ENCODE measurements around the gene ACTR1B.
"Not testable (repeated sequence)": the region's sequence is repeated elsewhere in the genome, so short reads cannot be mapped to it uniquely, and the experiment has no call there.

Gene ACTR1B

DNA sequence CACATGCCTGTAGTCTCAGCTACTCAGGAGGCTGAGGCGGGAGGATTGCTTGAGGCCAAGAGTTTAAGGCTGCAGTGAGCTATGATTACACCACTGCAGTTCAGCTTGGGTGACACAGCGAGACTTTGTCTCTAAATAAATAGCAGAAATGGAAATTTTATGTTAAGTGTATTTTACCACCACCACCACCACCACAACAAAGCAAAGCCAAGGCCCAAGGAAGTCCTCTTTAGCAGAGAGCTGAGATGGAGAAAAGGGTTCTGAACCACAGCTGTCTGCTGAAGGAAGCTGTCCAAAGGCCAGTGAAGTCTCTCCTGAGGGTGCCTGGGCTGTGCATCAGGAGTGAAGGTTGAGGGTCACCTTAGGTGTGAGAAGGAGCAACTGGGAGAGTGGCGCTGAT, 23.4 kb upstream of the ACTR1B start:
- H3K27ac ChIP-seq (ENCODE audit: low read depth, low read length) = not testable (repeated sequence)

DNA sequence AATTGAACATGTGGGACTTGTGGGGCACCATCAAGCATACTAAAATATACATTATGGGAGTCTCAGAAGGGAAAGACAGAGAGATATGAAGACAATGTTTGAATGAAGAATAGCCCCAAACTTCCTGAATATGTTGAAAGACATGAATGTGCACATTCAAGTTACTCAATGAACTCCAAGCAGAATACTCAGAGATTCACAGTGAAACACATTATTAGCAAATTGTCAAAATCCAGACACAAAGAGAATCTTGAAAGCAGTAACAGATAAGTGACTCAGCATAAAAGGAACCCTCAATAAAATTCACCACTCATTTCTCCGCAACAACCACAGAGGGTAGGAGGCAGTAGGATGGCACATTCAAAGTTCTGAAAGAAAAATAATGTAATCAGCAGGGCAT, 14.5 kb upstream of the ACTR1B start:
- Histone ChIP-seq H3K4me3 (ENCODE audit: low read depth, low read length) (no peak overlapping the region), H3K9ac (ENCODE audit: low read length) (no peak overlapping the region), H3K36me3 (ENCODE audit: control insufficient read depth, insufficient read depth, low read length) (no peaks in the 10 kb centered on the region), H3K9me3 (ENCODE audit: control insufficient read depth, insufficient read depth, low read depth, low read length) (no peaks in the 10 kb centered on the region; the same call in 1 of the 2 replicates), H3K27me3 (ENCODE audit: control insufficient read depth, insufficient read depth, low read length) (no peaks in the 10 kb centered on the region), H3K4me1 (ENCODE audit: control insufficient read depth, insufficient read depth, low read length) (peaks cover 11% of the 10 kb centered on the region), H3K27ac (ENCODE audit: low read depth, low read length) (no peak overlapping the region)

More for the DNA sequence above, 23.4 kb upstream of the ACTR1B start:
- H3K4me1 ChIP-seq (ENCODE audit: control insufficient read depth, insufficient read depth, low read length); H3K9ac ChIP-seq (ENCODE audit: low read length); H3K4me3 ChIP-seq (ENCODE audit: low read depth, low read length); H3K27me3 ChIP-seq (ENCODE audit: control insufficient read depth, insufficient read depth, low read length); H3K9me3 ChIP-seq (ENCODE audit: control insufficient read depth, insufficient read depth, low read depth, low read length); H3K36me3 ChIP-seq (ENCODE audit: control insufficient read depth, insufficient read depth, low read length): not testable (repeated sequence)

DNA sequence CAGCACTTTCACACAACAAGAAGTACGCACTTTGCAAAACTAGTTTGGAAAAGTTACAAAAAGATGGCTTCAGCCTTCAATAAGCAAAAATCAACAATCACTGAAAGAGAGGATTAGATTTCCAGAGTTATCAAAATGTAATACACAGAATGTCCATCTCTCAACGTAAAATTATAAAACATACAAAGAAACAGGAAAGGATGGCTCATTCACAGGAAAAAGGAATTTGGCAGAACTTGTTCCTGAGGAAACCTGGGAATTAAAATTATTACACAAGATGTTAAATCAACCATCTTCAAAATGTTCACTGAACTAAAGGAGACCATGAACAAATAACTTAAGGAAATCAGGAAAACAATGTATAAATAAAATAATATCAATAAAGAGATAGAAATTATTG, 13.6 kb upstream of the ACTR1B start:
- Histone ChIP-seq H3K4me1 (ENCODE audit: control insufficient read depth, insufficient read depth, low read length) (peaks cover 11% of the 10 kb centered on the region), H3K9me3 (ENCODE audit: control insufficient read depth, insufficient read depth, low read depth, low read length) (no peaks in the 10 kb centered on the region; the same call in 1 of the 2 replicates), H3K27ac (ENCODE audit: low read depth, low read length) (no peak overlapping the region), H3K4me3 (ENCODE audit: low read depth, low read length) (no peak overlapping the region), H3K27me3 (ENCODE audit: control insufficient read depth, insufficient read depth, low read length) (no peaks in the 10 kb centered on the region), H3K9ac (ENCODE audit: low read length) (no peak overlapping the region), H3K36me3 (ENCODE audit: control insufficient read depth, insufficient read depth, low read length) (no peaks in the 10 kb centered on the region)

DNA sequence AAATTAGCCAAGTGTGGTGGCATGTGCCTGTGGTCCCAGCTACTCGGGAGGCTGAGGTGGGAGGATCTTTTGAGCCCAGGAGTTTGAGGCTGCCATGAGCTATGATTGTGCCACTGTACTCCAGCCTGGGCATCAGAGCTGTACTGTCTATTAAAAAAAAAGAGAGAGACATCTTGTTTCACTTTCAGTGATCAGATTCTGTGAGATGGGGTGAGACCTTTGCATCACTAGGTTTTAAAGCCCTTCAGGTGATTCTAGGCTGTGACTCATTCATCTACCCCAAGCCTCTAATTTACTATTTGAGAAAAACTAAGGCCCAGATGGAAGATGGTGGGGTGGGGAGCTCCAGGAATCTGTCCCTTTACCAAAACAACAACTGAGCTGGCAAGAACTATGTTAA, 12.8 kb upstream of the ACTR1B start:
- no peak overlapping the region for H3K9ac ChIP-seq (ENCODE audit: low read length)
- no peak overlapping the region for H3K27ac ChIP-seq (ENCODE audit: low read depth, low read length)
- no peaks in the 10 kb centered on the region for H3K27me3 ChIP-seq (ENCODE audit: control insufficient read depth, insufficient read depth, low read length)
- no peaks in the 10 kb centered on the region; the same call in 1 of the 2 replicates for H3K9me3 ChIP-seq (ENCODE audit: control insufficient read depth, insufficient read depth, low read depth, low read length)
- no peaks in the 10 kb centered on the region for H3K36me3 ChIP-seq (ENCODE audit: control insufficient read depth, insufficient read depth, low read length)
- H3K4me1 ChIP-seq (ENCODE audit: control insufficient read depth, insufficient read depth, low read length) = peaks cover 11% of the 10 kb centered on the region
- no peak overlapping the region for H3K4me3 ChIP-seq (ENCODE audit: low read depth, low read length)

DNA sequence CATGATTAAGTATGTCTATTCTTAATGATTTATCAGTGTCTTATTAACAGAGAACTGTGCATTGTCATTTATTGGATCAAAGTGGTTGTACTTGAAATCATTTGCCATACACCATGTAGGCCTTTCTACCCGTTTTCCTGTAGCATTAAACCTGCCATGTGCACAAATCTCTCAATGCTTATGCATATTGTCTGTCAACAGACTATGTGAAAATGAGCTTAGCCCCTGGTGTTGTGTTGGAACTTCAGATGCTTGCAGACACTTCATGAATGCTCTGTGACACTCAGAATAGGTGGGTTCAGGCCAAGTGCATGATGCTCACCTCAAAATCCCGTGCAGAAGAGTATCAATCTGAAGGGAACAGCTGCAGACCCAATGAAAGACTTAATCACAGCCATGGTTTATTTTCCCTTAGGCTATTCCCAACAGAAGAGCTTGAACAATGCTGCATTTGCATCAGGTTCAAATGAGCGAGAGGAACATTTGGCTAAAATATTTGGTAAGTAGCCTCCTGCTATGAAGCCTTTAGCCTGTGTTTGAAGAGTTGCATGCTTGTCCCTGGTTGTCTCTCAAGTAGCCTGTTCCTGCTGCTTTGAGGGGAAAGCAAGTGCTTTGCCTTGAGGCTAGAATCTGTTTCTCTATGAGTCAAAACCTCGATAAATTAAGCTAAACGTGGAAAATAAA, 11.7 kb upstream of the ACTR1B start:
- Histone ChIP-seq H3K4me3 (ENCODE audit: low read depth, low read length) (no peak overlapping the region), H3K27me3 (ENCODE audit: control insufficient read depth, insufficient read depth, low read length) (no peaks in the 10 kb centered on the region), H3K27ac (ENCODE audit: low read depth, low read length) (no peak overlapping the region), H3K4me1 (ENCODE audit: control insufficient read depth, insufficient read depth, low read length) (peaks cover 11% of the 10 kb centered on the region), H3K36me3 (ENCODE audit: control insufficient read depth, insufficient read depth, low read length) (no peaks in the 10 kb centered on the region), H3K9ac (ENCODE audit: low read length) (no peak overlapping the region), H3K9me3 (ENCODE audit: control insufficient read depth, insufficient read depth, low read depth, low read length) (no peaks in the 10 kb centered on the region; the same call in 1 of the 2 replicates)

DNA sequence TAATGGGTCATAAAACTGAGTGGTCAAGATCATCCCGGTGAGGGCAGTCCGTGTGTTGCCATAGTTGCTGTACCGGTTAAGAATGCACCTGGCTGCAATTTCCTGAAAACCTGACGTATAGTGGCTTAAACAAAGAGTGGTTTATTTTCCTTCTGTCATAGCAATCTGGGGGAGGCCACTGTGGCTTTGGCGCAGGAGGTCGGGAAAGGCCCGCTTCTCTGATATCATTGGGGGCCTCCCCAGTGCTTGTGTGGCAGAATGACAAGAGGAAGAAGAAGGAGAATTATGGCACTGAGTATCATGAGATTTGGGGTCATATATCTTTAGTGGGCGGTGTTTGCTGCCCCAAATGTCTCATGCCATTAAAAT, 10.1 kb upstream of the ACTR1B start:
- no peak overlapping the region for H3K9ac ChIP-seq (ENCODE audit: low read length)
- H3K36me3 ChIP-seq (ENCODE audit: control insufficient read depth, insufficient read depth, low read length) = no peaks in the 10 kb centered on the region
- no peaks in the 10 kb centered on the region for H3K9me3 ChIP-seq (ENCODE audit: control insufficient read depth, insufficient read depth, low read depth, low read length)
- peaks cover 11% of the 10 kb centered on the region for H3K4me1 ChIP-seq (ENCODE audit: control insufficient read depth, insufficient read depth, low read length)
- H3K27me3 ChIP-seq (ENCODE audit: control insufficient read depth, insufficient read depth, low read length) = no peaks in the 10 kb centered on the region
- H3K4me3 ChIP-seq (ENCODE audit: low read depth, low read length) = no peak overlapping the region
- H3K27ac ChIP-seq (ENCODE audit: low read depth, low read length) = no peak overlapping the region

DNA sequence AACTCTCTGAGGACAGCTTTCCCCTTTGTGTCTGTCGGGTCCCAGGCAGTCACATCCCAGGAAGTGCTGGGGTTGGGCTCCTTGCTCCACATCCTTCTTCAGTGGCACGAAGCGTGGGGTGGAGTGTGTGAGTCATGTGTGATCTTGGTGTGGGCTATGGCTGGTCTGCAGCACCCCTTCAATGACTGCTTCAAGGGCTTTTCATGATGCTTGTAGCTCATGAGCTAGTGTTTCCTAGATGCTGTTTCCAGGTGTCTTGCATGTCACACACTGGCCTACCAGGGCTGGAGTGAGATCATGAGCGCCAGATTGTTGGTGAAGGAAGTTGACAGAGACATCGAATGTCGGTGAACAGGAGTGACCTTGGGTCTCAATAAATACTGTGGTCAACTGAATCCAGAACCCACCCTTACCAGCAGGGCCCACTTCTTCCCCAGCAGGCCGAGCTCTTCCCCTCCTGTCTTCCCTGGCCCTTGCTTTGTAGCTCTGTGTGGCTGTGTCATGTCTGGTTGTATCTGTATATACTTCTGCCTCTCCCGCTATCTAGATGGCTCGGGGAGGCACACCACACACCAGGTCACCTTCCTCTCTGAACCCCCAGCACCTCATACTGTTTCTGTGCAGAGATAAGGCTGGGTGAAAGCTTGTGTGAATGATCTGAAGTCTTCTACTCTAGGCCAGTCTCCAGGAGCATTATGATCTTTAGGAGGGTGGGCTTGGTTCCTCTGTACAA, 9.5 kb upstream of the ACTR1B start:
- H3K4me1 ChIP-seq (ENCODE audit: control insufficient read depth, insufficient read depth, low read length) = peaks cover 11% of the 10 kb centered on the region
- H3K27ac ChIP-seq (ENCODE audit: low read depth, low read length) = no peak overlapping the region
- H3K27me3 ChIP-seq (ENCODE audit: control insufficient read depth, insufficient read depth, low read length) = no peaks in the 10 kb centered on the region
- no peaks in the 10 kb centered on the region for H3K36me3 ChIP-seq (ENCODE audit: control insufficient read depth, insufficient read depth, low read length)
- no peak overlapping the region for H3K4me3 ChIP-seq (ENCODE audit: low read depth, low read length)
- no peaks in the 10 kb centered on the region for H3K9me3 ChIP-seq (ENCODE audit: control insufficient read depth, insufficient read depth, low read depth, low read length)
- H3K9ac ChIP-seq (ENCODE audit: low read length) = no peak overlapping the region

DNA sequence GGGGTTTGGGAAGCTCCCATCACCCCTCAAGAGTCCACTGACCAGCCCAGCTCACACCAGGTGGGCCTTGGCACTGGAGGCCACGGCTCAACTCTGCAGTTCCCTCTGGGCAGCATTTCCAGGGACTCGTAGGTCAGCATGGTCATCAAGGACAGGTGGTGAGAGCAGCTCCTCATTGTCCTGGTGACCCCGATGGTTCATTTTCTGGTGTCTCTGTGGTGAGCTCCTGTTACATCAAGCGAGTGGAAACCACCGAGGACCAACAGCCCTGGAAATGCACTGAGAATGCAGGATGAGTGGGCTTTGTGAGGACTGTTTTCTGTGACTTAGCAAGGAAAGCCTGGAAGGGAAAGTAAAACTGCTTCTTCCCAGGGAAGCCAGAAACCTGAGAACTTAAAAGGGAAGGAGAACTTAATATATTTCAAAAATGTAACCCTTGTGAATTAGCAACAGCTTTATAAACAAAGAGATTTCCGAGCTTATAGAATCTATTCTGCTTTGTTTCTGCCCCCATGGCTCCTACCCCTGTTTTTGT, 8.8 kb upstream of the ACTR1B start:
- H3K4me3 ChIP-seq (ENCODE audit: low read depth, low read length); H3K9me3 ChIP-seq (ENCODE audit: control insufficient read depth, insufficient read depth, low read depth, low read length); H3K9ac ChIP-seq (ENCODE audit: low read length); H3K36me3 ChIP-seq (ENCODE audit: control insufficient read depth, insufficient read depth, low read length); H3K27me3 ChIP-seq (ENCODE audit: control insufficient read depth, insufficient read depth, low read length); H3K27ac ChIP-seq (ENCODE audit: low read depth, low read length): not testable (repeated sequence)
- peaks cover 11% of the 10 kb centered on the region for H3K4me1 ChIP-seq (ENCODE audit: control insufficient read depth, insufficient read depth, low read length)

DNA sequence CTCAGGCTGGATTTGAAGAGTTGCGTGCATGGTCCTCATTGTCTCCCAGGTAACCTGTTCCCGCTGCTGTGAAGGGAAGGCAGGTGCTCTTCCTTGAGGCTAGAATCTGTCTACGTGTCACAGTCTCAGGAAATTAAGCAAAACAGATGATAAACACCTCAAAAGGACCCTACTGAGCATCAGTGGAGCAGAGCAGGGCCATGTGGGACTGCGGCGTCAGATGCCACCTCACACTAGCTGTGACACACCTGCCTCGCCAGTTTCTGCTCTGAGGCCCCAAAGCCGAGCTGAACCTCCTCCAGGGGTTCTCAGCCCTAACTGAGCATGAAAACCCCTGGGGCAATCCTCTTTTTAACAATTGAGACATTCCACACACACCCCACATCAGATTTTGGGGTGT, 7.7 kb upstream of the ACTR1B start:
- no peaks in the 10 kb centered on the region for H3K27me3 ChIP-seq (ENCODE audit: control insufficient read depth, insufficient read depth, low read length)
- no peak overlapping the region for H3K9ac ChIP-seq (ENCODE audit: low read length)
- H3K9me3 ChIP-seq (ENCODE audit: control insufficient read depth, insufficient read depth, low read depth, low read length) = no peaks in the 10 kb centered on the region
- H3K4me1 ChIP-seq (ENCODE audit: control insufficient read depth, insufficient read depth, low read length) = peaks cover 11% of the 10 kb centered on the region
- H3K4me3 ChIP-seq (ENCODE audit: low read depth, low read length) = no peak overlapping the region
- no peak overlapping the region for H3K27ac ChIP-seq (ENCODE audit: low read depth, low read length)
- no peaks in the 10 kb centered on the region for H3K36me3 ChIP-seq (ENCODE audit: control insufficient read depth, insufficient read depth, low read length)

DNA sequence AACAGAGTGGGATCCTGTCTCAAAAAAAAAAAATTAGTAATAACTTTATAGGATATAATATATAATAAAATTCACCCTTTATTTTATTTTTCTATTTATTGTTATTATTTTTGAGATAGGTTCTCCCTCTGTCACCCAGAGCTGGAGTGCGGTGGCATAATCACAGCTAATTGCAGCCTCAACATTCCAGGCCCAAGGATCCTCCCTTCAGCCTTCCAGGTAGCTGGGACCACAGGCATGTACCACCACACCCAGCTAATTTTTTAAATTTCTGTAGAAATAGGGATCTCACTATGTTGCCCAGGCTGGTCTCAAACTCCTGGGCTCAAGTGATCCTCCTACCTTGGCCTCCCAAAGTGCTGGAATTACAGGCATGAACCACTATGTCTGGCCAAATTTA, 6.6 kb upstream of the ACTR1B start:
- Histone ChIP-seq H3K9me3 (ENCODE audit: control insufficient read depth, insufficient read depth, low read depth, low read length) (no peaks in the 10 kb centered on the region), H3K27me3 (ENCODE audit: control insufficient read depth, insufficient read depth, low read length) (no peaks in the 10 kb centered on the region), H3K36me3 (ENCODE audit: control insufficient read depth, insufficient read depth, low read length) (no peaks in the 10 kb centered on the region), H3K4me1 (ENCODE audit: control insufficient read depth, insufficient read depth, low read length) (peaks cover 9% of the 10 kb centered on the region), H3K27ac (ENCODE audit: low read depth, low read length) (no peak overlapping the region), H3K4me3 (ENCODE audit: low read depth, low read length) (no peak overlapping the region), H3K9ac (ENCODE audit: low read length) (no peak overlapping the region)

DNA sequence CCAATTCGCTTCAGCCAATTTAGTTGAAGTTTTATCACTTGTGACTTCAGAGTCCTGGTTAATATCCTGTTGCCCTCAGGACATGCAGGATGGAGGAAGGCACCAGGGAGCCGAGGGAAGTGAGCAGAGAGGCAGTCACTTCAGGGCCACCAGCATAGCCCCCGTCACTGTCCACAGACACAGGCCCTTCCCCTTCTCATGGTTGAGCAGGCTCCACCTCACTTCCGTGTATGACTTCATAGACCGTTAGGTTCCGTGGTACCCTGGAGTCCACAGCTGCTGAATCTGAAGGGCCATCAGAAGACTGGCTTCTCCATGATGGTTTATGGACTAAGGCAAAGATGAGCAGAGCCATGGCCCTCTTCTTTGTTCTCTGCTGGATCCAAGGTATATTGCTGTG, 5.6 kb upstream of the ACTR1B start, which contains the start of gene C2orf92:
TSS of gene C2orf92 (plus strand) at position 266 of the 400 bp plus-strand sequence. CDS start at position 342, 76 bp downstream.
- no peaks in the 10 kb centered on the region for H3K27me3 ChIP-seq (ENCODE audit: control insufficient read depth, insufficient read depth, low read length)
- peaks cover 4% of the 10 kb centered on the region; the same call in 1 of the 2 replicates for H3K4me1 ChIP-seq (ENCODE audit: control insufficient read depth, insufficient read depth, low read length)
- H3K9ac ChIP-seq (ENCODE audit: low read length) = no peak within 1 kb of the TSS
- H3K4me3 ChIP-seq (ENCODE audit: low read depth, low read length) = no peak within 1 kb of the TSS
- no peaks in the 10 kb centered on the region for H3K9me3 ChIP-seq (ENCODE audit: control insufficient read depth, insufficient read depth, low read depth, low read length)
- no peaks in the 10 kb centered on the region for H3K36me3 ChIP-seq (ENCODE audit: control insufficient read depth, insufficient read depth, low read length)
- no peak within 1 kb of the TSS for H3K27ac ChIP-seq (ENCODE audit: low read depth, low read length)

Measured in HUES6 (cell line).